GM18526 (cell line): Measurements from ENCODE around the gene HK1.

Experiments
- POLR2A ChIP-seq: IDR thresholded peaks from 3 replicates; pipeline ENCODE4 v1.6.1; 2011; ENCODE audit not compliant: insufficient read length; ENCODE audit errors: extremely low read depth

HK1 gene

DNA sequence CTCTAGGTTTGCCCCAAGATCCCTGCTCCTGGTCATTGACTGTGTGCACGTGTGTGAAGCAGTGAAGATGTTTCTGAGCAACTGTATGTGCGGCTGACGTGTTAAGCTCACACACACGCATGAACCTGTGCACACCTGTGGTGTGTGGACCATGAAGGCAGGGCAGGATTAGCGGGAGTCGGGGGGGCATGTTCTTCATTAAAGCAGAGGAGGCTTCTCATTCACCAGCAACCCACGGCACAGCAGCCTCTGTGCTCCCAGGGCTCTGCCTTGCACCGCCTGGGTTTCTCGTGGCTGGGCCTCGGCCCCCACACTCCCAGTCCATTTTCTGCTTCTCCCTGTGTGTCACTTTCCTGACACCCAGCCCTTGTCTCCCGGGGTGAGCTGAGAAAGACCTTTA is 139.2 kb downstream of the HK1 start:
- no peak for TF ChIP-seq POLR2A

DNA sequence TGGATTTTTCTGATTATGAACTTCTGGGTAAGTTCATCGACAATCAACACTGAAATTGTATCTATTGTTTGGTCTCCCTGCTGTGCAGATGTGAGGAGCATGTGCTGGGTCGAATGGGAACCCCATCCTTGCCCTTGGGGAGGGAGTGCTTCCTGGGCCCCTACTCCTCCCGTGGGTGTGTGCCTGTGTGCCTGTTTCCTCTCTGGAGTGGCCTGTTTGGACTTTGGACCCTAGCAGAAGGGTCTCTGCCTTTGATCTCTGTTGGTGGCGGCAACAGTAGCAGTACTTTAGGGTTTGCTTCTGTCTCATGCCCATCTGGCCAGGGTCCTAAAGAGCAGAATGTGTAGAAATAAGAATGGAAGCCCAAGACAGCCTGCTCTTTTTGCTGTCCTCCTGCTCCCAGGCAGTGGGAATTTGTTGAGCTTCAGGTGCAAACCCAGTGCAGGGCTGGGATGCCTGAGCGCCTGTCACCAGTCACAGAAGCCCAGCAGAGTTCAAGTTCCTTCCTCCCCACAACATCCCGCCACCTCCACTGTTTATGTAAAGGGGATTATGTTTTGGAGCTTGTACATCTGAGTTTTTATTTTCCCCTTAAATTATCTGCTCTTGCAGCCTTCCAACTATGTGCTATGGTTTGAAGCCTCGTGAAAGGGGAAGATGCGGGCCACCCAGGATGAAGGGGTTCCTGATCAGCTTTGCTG is 139.9 kb downstream of the HK1 start:
- no peak for TF ChIP-seq POLR2A

DNA sequence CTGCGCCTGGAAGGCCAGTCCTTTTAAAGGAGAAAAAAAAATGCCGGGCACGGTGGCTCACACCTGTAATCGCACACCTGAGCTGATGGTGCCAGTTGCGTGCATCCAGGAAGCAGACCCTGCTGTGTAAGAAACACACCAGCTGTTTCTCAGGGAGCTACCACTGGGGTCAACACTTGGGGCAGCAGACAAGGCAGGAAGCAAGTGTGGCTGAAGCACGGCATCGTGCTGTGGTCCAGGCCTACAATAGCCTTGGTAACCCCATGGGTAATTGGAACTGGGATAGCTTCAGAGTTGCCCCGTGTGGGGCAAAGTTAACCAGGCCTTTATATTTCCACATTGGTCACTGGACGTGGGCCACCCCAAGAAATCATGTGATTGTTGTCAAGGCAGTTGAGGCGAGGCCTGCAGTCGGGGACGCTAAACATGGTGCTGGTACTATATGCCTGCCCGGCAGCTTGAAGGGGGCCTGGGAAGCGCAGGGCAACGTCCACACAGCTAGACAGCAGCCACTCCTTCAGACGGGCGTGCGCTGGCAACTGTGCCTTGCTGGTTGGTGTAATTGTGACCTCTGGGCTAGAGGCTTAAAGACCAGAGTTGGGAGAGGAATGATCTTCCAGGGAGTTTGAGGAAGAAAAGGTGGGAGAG is 140.9 kb downstream of the HK1 start:
- TF ChIP-seq POLR2A: no peak

DNA sequence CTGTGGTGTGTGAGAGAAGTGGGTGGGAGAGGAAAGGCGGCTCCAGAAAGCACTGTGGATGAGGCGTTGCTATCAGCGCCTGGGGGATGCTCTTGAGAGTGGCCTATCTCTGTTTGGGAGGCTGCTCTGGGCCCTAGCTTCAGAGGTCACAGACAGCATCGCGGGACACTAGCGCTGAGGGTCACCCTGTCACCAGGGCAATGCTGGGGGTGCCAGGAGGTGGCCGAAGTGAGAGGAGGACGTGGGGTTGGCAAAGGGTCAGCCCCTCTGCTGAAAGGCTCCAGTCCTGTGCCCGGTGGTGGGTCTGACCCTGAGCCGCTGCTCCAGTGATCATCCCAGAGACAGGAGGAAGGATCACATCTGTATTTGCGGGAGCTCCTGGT is 141.4 kb downstream of the HK1 start:
- no peak for TF ChIP-seq POLR2A

DNA sequence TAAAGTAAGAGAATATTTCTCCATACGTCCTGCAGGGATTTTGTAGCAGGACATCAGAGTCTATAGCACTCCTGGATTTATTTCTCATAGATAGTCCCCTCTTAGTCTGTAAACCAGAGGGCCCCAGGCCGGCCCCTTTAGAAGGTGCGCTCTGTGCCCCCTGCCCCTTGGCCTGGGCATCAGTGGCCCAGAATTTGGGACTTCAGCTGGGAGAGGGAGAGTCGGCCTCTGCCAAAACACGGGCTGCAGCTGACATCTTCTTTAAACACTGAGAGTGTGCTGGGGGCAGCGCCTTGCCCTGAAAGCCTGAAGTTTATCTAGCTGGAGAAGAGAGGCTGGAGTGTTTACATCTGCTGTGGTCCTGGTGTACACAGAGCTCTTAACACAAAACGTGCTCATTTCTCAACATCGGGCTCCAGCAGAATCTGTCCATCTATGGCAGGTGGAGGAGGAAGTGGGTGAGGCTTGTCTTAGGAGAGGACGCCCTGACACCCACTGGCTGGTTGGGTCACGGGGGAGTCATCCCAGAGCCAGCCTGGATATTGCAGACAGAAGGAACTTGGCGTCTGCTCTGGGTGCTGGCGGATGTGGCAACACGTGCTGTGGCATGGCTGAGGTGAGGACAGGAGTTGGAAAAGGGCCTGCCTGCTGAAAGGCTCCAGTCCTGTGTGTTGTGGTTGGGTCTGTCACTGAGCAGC is 143.5 kb downstream of the HK1 start:
- TF ChIP-seq POLR2A: no peak

DNA sequence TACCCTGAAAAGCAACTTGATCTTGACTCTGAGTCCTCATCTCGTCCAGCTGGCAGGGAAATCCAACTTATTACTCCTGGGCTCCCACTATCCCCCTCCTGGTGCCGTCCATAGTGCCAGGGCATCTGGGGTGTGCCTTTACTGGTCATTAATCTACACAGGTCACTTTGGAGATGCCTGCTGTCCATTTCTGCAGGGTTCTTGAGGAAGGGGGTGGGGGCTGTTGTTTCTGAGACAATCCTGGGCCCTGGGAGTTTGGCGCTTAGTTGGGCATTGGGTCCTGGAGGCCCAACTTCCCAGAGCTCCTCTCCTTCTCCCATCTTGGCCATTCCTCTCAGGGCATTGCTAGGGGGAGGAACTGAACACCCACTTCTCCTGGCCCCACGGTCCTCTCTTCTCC is 144.4 kb downstream of the HK1 start:
- no peak for TF ChIP-seq POLR2A

DNA sequence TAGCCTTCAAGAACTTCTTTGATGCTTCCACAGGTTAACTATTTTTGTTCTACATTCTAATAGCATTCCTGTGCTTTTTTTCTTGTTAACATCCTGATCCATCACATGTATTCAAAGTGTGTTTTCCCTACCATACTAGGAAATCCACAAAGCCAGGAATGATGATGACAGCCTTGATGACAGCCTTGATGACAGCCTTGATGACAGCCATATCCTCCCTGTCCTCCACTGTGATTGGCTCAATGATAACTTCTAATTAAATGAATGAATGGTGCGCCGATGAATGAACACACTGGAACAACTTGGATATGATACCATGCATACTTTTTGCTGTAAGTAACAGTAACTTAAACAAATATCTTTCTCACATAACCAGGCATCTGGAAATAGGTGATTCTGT is 146.7 kb downstream of the HK1 start:
- no peak for TF ChIP-seq POLR2A

DNA sequence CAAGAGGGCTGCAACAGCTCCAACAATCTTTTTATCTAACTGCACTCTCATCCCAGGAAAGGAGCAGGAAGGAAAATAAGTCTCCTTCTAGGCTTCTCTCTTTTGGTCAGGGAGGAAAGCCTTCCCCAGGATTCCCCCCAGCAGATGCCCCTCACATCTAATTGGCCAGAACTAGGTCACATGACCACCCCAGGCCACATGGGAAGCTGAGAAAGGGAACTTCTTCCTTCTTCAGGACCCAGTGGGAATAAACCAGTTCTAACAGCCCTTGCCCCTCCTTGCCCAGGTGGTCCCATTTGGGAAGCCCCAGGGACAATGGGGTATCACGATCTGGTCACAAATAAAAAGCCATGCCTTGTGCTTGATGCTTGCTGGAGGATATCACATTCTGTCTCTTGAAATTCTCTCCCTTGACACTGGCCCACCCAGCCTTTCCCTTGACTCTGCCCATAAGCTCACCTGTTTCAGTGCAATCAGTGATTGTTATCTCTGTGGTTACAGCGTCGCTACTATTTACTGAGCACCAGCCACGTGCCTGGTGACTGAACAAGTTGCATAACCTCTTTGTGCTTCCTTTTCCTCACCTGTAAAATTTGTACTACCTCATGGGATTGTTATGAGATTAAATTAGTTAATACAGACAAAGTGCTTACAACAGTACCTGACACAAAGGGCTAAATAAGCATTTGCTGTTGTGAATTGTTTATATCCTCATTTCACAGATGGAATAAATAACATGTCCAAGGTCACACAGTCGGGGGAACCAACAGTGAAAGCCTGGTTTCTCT is 147.4 kb downstream of the HK1 start:
- TF ChIP-seq POLR2A: no peak

DNA sequence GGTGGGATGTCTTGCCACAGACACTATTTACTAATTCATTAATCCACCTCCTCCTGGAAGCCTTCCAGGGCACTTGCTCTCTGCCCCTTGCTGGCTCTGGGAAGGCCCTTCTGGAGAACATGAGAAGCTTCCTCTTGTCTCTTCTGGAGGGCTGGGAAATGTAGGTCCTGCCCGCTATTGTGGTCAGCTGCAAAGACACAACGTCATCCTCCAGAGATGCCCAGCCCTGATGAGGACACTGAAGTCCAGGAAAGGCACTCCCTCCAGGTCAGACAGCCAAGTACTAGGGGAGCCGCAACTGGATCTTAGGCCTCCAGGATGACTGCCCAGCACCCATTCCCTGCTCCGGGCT is 148.1 kb downstream of the HK1 start:
- TF ChIP-seq POLR2A: no peak

DNA sequence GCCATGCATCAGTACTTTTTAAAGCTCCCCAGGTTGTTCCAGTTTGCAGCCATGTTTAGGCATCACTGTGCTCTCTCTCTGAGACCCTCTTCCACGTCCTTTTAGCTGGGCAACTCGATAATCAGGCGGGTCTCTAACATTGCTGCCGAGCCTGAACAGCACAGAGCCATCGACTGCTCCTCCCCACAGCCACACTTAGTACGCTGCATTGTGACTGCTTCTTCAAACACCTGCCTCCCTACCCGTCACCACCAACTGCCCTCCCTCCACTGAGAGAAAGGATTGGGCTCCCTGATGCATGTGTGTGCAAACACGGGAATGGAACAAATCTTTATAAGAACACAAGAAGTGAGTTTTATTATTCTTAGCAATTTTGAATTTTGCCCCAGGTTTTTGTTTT is 149.9 kb downstream of the HK1 start:
- no peak for TF ChIP-seq POLR2A

DNA sequence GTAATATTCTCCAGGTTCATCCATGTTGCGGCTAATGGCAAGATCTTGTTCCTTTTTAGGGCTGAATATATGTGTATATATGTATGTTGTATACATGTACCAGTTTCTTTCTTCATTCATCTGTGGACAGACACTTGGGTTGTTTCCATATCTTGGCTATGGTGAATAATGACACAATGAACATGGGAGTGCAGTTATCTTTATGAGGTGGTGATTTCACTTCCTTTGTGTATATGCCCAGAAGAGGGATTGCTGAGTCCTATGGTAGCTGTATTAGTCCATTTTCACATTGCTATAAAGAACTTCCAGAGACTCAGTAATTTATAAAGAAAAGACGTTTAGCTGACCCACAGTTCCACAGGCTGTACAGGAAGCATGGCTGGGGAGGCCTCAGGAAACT is 155.9 kb downstream of the HK1 start:
- TF ChIP-seq POLR2A: no peak

DNA sequence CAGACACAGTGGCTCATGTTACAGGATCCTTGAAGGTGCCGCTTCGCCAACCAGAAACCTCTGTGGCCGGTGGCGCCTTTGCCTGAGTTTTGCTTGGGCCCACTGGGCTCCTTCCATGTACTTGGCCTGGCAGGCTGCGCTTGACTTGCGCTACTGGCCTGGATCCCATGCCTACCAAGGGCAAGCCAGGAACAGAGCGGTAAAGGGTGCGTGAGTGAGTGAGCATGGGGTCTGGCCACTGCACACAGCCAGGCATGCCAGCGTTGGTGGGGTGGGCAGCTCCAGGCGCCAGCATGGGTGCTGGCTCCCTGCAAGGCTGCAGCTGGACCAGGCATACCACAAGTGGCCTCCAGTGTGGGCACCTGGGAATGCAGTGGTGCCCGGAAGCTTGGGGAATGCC is 156.6 kb downstream of the HK1 start:
- no peak for TF ChIP-seq POLR2A

DNA sequence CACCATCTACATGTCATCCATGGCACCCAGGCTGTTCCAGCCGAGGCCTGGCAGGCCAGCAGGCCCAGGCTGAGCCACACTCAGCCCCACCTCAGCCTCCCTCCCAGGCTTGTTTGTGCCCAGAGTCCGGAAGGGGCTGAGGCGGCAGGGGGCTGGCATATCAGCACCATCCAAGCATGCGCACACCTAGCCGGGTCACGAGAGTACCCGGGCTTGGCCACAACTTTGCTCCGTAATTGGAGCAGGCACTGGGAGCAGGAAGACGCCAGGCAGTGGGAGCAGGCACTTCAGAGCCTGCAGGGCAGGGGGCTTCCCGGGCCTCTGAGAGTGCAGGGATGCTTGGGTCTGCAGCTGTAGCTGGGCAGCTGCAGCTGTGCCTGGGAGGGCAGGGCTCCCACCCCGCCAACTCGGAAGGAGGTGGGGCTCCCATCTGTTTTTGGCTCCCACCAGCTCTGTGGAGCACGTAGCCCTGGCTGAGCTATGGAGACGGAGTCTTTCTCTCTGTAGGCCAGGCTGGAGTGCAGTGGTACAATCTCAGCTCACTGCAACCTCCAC is 157.7 kb downstream of the HK1 start:
- no peak for TF ChIP-seq POLR2A

DNA sequence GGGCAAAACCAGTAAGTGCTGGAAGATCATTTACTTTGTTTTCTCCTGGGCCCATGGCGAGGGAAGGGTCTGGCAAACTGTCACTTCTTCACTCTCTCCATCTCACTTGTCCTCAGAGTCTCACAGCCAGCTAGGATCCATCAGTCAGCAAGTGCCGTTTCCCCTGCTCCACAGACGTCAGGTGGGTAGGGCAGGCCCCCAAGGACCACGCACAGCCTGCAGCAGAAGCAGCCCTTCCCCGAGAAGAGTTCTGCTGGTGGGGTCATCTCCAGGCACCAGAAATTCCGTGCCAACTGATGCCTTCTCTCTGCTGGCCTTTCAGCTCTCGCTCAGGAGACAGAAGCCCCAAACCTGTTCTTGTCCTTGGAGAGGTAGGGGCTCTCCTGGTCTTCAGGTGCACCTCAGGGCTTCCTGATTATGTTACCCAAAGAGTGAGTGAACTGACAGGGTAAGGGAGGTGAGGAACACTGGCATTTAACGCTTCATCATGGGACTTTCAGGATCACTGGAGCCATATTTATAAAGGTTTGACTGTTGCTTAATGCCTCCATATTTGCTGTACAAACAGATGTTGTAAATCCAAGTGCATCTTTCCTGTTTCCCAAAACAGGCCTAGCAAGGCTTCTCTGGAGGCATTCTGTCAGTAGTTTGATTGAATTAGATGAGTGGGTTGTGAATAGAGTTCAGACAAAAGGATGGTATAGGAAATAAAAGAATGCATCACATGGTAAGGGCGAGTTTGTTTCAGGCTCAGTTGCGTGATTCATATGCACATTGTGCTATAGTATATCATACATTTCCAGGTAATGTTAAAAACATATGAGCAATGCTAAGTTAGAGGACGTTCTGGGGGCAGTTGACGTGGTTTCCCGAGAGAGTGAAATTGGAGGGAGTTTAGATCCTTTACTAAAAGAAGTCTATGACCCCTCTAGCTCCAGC is 159.3 kb downstream of the HK1 start:
- TF ChIP-seq POLR2A: no peak
